RKO (cell line): Measurements from ENCODE around the gene RALGPS1.

Experiments used
- DNase-seq: peaks from one replicate; pipeline ENCODE4 v3.0.0-alpha.2; 2016; ENCODE audit warnings: low spot score

Gene RALGPS1

GRCh38 chr9:127053960-127054359 lies 139.4 kb downstream of the RALGPS1 start:
- DNase-seq, result no peak

- no peak for DNase-seq
These were observed 141.3 kb downstream of the RALGPS1 start for GRCh38 chr9:127055745-127056402.

DNA sequence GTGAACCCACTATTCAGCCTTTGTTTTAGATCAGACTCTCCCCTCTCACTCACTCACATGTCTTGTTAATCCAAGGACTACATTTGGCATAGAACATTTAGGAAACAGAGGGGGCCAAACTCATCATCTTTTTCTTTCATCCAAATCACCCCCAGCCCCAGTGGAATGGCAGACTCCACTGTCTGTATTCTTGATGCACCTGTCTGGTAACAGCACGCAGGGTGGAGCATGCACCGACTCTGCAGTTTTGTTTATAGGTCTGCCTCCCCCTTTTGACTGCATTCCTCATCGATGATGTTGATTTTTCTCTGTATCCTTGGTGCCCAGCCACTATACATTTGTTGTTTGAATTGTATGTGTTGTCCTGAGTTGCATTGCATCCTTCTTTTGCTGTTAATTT lies 141.9 kb downstream of the RALGPS1 start:
- no peak for DNase-seq

DNA sequence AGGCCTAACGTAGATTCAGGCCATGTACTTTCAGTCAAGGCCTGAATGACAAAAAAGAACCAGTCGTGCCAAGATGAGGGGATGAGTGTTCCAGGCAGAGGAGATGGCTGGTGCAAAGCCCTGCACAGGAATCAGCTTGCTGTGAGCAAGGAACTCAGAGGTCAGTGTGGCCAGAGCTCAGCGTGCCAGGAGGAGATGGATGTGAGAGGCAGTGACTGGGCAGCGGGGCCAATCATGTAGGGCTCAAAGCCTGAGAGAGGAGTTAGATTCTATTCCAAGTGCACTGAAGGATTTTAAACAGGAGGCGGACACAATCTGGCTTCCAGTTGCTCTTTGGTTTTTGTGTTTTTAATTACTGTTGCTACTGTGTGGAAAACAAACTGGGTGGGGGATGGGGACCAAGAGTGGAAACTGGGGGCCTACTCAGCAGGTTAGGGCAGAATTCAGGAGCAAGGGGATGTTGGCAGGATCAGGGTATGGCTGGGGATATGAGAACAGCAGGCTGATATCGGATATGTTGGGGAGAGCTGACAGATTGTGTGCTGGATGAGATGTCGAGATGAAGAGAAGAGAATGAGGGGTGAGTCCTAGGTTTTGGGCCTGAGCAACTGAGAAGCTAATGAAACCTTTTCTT lies 143.5 kb downstream of the RALGPS1 start:
- DNase-seq, result no peak

DNA sequence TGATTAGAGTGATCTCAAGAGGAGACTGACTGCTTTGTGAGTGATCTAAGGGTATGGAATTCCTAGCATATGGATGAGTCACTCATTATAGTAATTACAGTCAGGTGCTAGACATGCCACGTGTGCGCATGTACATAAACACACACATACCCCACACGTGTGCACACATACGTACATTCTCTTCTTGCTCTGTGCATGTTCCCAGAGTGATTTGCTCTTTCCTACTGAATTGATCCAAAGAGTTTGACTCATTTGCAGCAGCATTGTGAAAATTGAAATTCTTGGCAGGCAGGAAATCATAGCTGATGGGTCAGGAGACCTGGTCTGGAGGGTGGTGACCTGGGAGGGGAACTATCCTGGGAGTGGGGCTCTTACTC lies 144.1 kb downstream of the RALGPS1 start:
- peak; percentile 52 for DNase-seq

- no peak for DNase-seq
These were observed 144.4 kb downstream of the RALGPS1 start for GRCh38 chr9:127059030-127059429.

DNA sequence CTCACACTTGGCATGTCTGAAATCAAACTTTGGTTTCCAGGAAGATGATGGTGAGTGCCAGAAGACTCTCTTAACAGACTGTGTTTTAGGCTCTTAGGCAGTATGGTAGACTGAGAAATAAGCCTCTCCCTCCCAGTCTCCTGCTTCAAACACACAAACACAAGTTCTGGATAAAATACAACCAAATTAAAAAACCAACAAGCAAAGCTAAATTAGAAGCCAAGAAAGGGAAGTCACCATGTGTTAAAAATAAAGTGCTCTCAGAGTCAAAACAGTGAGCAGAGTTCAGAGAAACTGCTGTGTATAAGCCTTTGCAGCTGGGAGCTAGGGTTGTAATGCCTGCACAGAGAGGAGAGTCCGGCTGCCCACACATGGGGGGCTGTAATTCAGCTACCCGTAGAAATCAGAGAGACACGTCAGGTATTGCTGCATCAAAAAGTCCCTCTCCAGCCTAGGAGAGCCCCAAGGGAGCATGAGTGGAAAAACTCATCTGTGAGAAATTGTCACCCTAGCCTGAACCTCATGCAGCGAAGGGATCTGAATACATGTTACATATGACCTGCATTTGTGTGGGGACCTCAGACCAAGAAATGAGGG lies 145.3 kb downstream of the RALGPS1 start:
- DNase-seq, result no peak

GRCh38 chr9:127061411-127061810 lies 146.8 kb downstream of the RALGPS1 start:
- DNase-seq, result no peak

DNA sequence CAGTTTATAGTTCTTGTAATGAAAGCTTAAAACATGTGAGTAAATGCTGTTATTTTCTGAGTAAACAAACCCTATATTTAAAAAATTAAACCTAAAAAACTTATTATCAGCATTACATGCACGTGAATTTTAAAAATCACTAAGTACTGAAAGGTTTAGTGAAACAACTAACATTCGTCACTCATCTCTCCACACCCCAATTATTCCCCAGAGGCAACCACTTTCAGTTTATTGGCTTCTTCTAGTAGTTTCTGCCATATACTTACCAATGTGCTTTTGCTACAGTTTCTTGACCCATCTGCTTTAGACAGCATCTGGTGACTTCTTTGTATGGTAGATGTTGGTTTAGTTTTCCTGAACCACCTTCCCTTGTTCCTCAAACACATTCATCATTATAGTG lies 149.8 kb downstream of the RALGPS1 start:
- no peak for DNase-seq

- DNase-seq, result peak; percentile 28
These were observed 151.0 kb downstream of the RALGPS1 start for GRCh38 chr9:127065592-127065991.

DNA sequence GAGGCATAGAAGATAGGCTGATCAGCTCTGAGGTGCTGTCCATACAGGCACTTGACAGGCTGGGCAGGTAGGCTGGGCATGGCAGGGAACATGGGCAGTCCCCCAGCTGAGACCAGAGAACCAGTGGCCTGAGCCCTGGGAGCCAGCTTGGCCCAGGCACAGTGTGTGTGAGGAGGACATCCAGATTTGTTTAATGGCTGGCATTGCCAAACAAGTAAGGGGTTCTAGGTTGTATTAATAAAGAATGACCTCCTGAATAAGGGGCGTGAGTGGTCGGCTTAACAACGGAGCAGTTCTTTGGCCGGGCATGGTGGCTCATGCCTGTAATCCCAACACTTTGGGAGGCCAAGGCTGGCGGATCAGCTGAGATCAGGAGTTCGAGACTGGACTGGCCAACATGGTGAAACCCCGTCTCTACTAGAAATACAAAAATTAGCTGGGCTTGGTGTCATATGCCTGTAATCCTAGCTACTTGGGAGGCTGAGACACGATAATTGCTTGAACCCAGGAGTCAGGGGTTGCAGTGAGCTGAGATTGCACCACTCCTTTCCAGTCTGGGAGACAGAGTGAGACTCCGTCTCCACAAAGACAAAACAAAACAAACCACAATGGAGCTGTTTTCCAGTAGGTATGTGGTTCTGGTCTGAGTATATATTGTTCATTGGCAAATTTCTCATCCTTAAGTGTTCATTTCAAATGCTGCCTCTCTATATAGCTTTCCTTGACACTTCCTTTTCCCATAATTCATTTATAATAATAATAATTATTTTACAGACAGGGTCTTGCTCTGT lies 151.7 kb downstream of the RALGPS1 start:
- no peak for DNase-seq

DNA sequence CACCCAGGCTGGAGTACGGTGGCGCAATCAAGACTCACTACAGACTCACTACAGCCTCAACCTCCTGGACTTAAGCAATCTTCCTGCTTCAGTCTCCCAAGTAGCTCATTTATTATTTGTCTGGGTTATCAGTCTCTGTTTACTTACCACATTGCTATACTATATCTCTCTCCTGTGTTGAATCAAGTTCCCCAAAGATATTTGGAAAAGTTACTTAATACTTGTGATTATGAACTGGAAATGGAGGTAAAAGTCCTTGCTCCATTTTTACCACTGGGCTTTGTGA lies 152.2 kb downstream of the RALGPS1 start:
- DNase-seq, result no peak

DNA sequence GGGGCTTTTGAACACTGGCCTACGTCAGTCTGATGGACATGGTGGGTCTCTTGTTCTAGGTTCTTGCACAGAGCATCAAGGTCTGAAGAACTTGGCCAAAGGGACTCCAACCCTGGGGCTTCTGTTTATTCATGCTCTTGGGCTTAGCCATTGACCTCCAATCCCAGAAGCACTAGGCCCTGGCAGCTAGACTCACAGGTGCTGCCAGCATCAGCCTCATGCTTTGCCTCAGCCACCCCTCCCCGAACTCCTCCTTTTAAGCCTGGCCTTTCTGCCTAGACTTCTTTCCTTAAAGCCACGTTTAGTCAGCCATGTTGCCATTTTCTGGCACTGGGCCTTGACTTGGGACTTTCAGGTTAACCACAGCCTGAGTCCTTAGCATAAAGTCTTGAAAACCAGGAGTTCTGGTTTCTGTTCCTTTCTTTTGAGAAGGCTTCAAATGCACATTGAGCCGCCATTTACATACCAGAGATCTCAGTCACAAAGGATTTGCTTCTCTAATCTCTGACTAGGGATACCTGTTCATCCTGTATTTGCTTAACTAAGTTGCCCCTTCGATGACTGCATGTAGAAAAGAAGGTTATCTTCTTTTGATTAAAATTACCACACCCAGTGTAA lies 153.1 kb downstream of the RALGPS1 start:
- no peak for DNase-seq

DNA sequence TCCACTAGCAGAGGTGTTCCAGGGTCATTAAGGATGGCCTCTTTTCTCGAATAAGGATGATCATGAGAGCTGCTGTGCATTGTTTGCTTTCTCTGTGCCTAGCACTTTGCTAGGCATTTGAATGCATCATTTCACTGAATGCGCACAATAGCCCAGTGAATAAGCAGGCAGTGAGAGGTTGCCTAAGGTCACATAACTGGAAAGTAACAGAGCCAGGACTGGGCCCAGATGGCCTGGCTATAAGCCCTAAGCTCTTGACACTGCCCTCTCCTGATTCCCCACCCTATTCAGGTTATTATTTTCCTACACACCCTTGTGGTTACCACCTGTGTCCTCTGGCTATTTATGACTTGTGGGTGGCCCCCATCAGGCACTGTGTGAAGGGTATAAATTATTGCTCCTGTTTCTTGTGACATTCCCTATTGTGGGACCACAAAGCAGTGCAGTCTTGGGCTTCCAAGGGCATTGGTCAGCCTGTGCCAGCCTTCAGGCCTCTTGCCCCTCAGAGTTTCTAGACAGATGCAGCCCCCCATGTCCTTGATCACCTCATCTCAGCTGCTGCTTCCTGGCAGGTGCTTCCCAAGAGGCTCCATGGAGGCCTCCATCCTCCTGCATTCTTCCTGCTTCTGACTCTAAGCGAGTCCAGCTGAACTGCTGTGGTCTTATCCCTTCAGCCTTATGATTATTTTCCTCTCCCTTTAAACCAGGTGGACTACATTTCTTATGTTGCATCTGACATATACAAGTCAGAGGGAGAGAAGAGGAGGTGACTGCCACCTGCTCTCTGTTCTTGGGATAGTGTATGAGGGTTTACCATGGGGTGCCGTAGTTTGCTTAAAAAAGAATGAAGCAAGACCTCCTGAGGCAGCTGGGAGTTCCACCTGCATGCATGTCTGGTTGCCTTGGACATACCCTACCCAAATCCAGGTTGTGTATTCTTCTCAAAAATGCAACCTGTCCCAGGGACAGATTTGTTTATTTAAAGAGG lies 160.3 kb downstream of the RALGPS1 start:
- DNase-seq, result no peak

- DNase-seq, result no peak
These were observed 161.2 kb downstream of the RALGPS1 start for GRCh38 chr9:127075624-127076372.

GRCh38 chr9:127076860-127077643 lies 162.5 kb downstream of the RALGPS1 start:
- DNase-seq, result no peak

- DNase-seq, result no peak
These were observed 163.0 kb downstream of the RALGPS1 start for GRCh38 chr9:127077644-127077946.

- no peak for DNase-seq
These were observed 163.8 kb downstream of the RALGPS1 start for GRCh38 chr9:127078336-127078735.

DNA sequence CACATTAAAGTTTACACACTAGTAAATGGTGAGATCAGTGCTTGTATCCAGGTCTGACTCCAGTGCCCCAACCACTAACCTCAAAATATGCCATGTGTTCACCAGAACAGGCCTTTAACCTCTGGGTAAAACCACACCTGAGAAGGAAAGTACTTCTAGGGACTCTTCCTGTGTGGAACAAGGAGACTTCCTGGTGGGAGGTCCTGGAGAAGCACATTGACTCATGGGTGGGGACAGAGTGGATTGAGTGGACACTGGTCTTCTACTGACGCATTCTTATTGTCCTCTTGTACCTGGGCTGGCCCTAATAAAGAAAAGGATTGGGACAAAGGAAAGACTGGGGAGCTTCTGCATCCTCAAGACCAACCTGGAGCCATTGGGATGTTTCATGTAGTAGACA lies 164.4 kb downstream of the RALGPS1 start:
- no peak for DNase-seq
